ENCODE data around the gene DOCK11.

Gene DOCK11

DNA sequence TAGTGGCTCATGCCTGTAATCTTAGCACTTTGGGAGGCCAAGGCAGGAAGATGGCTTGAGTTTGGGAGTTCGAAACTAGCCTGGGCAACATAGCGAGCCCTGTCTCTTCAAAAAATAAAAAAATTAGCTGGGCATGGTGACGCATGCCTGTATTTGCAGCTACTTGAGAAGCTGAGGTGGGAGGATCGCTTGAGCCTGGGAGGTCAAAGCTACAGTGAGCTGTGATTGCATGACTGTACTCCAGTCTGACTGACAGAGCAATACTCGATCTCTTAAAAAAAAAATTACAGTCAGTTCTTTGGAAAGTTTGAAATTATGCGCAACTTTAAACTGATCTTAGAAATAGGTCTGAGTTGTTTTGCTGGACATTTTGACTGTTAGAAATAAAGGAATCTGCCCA, 55.8 kb downstream of the DOCK11 start:
- 80% methylated on average over 2 of the region's 6 CpGs; no CpG with 5 or more reads in 1 of the 2 experiments for WGBS, 2 experiments (ENCODE audit: insufficient coverage in 2 of 2)
- no peaks in the 10 kb centered on the region for H3K36me3 ChIP-seq (ENCODE audit: control insufficient read depth, insufficient read depth, low read length)
- H3K27ac ChIP-seq (ENCODE audit: low read depth, low read length, severe bottlenecking) = no peak overlapping the region
- H3K4me3 ChIP-seq (ENCODE audit: extremely low read depth, insufficient read depth, low read length, poor library complexity, severe bottlenecking) = no peak overlapping the region
- H3K4me1 ChIP-seq (ENCODE audit: control insufficient read depth, insufficient read depth, low read length, poor library complexity, severe bottlenecking) = peaks cover 2% of the 10 kb centered on the region
- no peaks in the 10 kb centered on the region for H3K9me3 ChIP-seq (ENCODE audit: control insufficient read depth, low read length)

DNA sequence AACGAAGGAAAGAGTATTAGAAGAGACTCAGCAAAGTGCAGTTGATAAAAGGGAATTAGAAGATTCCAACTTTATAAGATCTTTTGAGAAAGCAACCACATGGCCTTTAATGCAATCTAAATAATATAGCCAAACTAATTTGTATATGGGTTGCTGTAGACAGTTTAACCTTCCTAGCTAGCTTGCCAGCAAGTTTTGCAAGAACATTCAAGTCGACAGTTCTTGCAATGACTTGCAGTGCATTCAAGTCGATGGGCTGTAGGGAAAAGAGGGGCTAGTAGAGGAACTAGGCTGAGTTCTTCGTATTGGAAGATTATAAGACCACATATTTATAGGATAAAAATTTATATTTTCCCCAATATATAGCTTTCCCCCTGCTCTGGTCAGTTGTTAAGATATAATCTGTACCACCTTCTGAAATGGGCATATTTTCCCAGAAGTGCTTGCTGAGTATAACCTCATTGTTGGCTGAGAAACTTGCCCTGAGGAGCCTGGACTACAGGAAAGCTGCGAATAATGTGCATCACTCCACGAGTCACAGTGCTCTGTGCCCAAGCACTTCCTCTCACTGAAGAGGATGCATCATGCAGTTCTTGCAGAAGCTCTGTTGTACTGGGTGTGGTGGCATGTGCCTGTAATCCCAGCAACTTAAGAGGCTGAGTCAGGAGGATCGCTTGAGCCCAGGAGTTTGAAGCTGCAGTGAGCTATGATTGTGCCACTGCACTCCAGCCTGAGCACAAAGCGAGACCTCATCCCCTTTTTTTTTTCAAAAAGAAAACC, 56.7 kb downstream of the DOCK11 start:
- H3K36me3 ChIP-seq (ENCODE audit: control insufficient read depth, insufficient read depth, low read length) = no peaks in the 10 kb centered on the region
- WGBS, 2 experiments (ENCODE audit: insufficient coverage in 2 of 2) = 93% methylated on average over 3 of the region's 8 CpGs; no CpG with 5 or more reads in 1 of the 2 experiments
- no peak overlapping the region for H3K4me3 ChIP-seq (ENCODE audit: extremely low read depth, insufficient read depth, low read length, poor library complexity, severe bottlenecking)
- peaks cover 2% of the 10 kb centered on the region for H3K4me1 ChIP-seq (ENCODE audit: control insufficient read depth, insufficient read depth, low read length, poor library complexity, severe bottlenecking)
- H3K9me3 ChIP-seq (ENCODE audit: control insufficient read depth, low read length) = no peaks in the 10 kb centered on the region
- no peak overlapping the region for H3K27ac ChIP-seq (ENCODE audit: low read depth, low read length, severe bottlenecking)

DNA sequence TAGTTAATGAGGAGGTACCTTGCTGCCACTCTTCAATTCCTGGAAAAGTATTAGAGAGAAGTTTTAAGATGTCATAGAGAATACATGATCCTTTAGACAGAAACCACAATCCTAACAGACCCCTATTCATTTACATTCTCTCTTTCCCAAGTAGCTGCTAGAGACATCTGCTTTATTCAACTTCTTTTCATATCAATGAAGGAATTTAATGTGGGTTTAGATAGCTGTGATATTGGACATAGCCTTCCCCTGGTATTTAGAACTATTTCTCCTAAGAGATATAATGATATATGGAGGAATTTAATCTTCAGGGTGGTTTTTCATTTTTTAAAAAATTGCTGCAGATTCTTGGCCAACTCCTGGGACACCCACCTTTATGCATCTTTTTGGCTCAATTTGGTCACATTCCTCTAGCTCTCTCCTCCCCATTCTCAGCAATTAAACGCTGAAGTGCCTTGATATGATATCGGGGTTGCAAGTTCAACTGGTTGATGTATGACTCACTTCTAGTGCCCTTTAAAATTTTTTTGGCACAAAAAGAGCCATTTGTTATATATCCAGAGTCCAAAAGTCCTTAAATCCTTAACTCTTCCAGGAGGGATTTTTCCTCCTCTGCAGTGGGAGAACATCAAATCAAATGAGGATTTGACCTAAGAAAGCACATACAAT, 57.6 kb downstream of the DOCK11 start:
- H3K36me3 ChIP-seq (ENCODE audit: control insufficient read depth, insufficient read depth, low read length) = no peaks in the 10 kb centered on the region
- H3K9me3 ChIP-seq (ENCODE audit: control insufficient read depth, low read length) = no peaks in the 10 kb centered on the region

DNA sequence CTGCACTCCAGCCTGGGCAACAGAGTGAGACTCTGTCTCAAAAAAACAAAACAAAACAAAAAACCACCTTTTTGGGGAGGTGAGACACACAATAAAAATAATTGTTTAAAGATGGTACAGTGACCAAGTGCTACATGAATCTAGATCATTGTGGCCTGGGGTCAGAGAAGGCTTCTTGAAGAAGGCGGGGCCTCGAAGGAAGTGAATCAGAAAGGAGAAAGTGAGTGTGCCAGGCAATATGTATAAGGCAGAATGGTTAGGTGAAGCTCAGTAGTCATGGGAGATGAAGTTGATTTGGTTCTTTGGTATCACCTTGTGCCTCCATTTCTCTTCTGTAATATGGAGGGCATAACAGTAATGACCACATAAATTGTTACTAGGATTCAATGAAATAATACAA, 58.9 kb downstream of the DOCK11 start:
- H3K9me3 ChIP-seq (ENCODE audit: control insufficient read depth, low read length) = no peaks in the 10 kb centered on the region
- H3K27ac ChIP-seq (ENCODE audit: low read depth, low read length, severe bottlenecking) = no peak overlapping the region
- WGBS, 2 experiments (ENCODE audit: insufficient coverage in 2 of 2) = 92% methylated on average over 2 of the region's 2 CpGs; no CpG with 5 or more reads in 1 of the 2 experiments
- no peak overlapping the region for H3K4me3 ChIP-seq (ENCODE audit: extremely low read depth, insufficient read depth, low read length, poor library complexity, severe bottlenecking)
- no peaks in the 10 kb centered on the region for H3K36me3 ChIP-seq (ENCODE audit: control insufficient read depth, insufficient read depth, low read length)
- H3K4me1 ChIP-seq (ENCODE audit: control insufficient read depth, insufficient read depth, low read length, poor library complexity, severe bottlenecking) = peaks cover 2% of the 10 kb centered on the region

More for the DNA sequence above, 57.6 kb downstream of the DOCK11 start:
- Histone ChIP-seq H3K4me3 (ENCODE audit: extremely low read depth, insufficient read depth, low read length, poor library complexity, severe bottlenecking) (no peak overlapping the region), H3K4me1 (ENCODE audit: control insufficient read depth, insufficient read depth, low read length, poor library complexity, severe bottlenecking) (peaks cover 2% of the 10 kb centered on the region), H3K27ac (ENCODE audit: low read depth, low read length, severe bottlenecking) (no peak overlapping the region)
- whole genome bisulfite sequencing, 2 experiments (ENCODE audit: insufficient coverage in 2 of 2) = 100% methylated on average over 1 of the region's 2 CpGs; no CpG with 5 or more reads in 1 of the 2 experiments

DNA sequence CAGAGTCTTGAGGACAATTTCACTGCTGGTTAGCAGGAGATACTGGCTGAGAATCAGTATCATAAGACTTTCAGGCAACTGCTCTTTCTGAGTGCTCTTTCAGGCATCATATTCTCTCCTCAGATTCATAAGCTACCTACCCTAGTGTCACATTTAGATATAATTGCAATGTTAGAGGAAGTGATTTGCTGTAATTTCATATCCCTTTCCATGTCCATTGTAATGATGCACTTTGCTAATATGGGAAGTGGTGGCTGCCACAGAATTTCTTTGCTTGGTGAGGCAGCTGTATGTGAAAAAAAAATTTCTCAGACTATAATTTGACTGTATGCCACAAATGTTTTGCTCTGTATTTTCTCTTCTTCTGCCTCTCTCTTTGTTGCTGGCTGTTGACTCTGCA, 63.3 kb downstream of the DOCK11 start:
- Histone ChIP-seq H3K9me3 (ENCODE audit: control insufficient read depth, low read length) (no peaks in the 10 kb centered on the region), H3K4me1 (ENCODE audit: control insufficient read depth, insufficient read depth, low read length, poor library complexity, severe bottlenecking) (no peaks in the 10 kb centered on the region), H3K4me3 (ENCODE audit: extremely low read depth, insufficient read depth, low read length, poor library complexity, severe bottlenecking) (no peak overlapping the region), H3K36me3 (ENCODE audit: control insufficient read depth, insufficient read depth, low read length) (no peaks in the 10 kb centered on the region), H3K27ac (ENCODE audit: low read depth, low read length, severe bottlenecking) (no peak overlapping the region)

DNA sequence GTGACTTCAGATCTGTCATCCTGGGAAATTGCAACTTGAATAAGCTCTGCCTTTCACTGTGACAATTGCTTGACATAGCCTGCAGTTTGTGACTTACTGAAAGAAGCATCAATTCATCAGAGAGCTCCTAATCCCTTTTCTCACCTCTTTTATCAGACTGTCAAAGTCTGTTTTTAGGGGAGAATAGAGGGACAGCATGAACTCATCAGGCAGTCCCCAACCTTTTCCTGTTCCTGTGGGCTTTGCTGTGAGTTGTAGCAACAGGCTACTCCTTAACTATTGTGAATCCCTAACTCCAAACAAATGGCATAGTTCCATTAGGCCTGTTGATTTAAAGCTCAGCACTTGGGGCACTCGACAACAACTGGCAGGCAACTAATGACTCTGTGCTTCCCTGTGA, 64.9 kb downstream of the DOCK11 start:
- H3K4me3 ChIP-seq (ENCODE audit: extremely low read depth, insufficient read depth, low read length, poor library complexity, severe bottlenecking) = no peak overlapping the region
- H3K36me3 ChIP-seq (ENCODE audit: control insufficient read depth, insufficient read depth, low read length) = no peaks in the 10 kb centered on the region
- H3K9me3 ChIP-seq (ENCODE audit: control insufficient read depth, low read length) = no peaks in the 10 kb centered on the region
- H3K27ac ChIP-seq (ENCODE audit: low read depth, low read length, severe bottlenecking) = no peak overlapping the region
- no peaks in the 10 kb centered on the region for H3K4me1 ChIP-seq (ENCODE audit: control insufficient read depth, insufficient read depth, low read length, poor library complexity, severe bottlenecking)
- 0 to 17% methylated on average over 1 of the region's 1 CpG for WGBS, 2 experiments (ENCODE audit: insufficient coverage in 2 of 2)

DNA sequence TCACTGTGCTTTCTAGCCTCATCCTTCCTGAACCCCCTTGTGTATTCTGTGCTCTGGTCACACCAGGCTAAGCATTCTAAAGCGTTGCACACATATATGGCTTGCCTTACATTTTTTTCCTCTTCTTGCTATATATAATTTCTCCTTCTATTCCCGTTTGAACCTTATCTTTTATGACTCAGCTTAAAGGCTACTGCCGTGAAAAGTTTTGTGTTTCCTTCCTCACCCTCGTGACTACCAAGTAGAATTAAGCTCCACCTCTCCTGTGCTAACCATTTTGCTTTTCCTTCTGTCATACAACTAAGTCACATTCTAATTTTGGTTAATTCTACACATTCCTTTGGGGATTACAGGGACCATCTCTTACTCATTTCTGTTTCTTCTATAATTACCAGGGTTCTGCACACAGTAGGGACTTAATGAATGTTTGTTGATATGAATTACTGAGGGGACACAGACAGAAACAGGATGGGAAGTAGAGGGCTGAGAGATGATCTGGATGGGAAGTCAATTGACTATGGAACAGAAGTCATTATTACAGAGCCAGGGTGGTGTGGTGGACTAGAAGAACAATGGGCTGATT, 67.1 kb downstream of the DOCK11 start:
- 73 to 86% methylated on average over 3 to 4 of the region's 4 CpGs for WGBS, 2 experiments (ENCODE audit: insufficient coverage in 2 of 2)
- Histone ChIP-seq H3K4me1 (ENCODE audit: control insufficient read depth, insufficient read depth, low read length, poor library complexity, severe bottlenecking) (no peaks in the 10 kb centered on the region), H3K4me3 (ENCODE audit: extremely low read depth, insufficient read depth, low read length, poor library complexity, severe bottlenecking) (no peak overlapping the region), H3K36me3 (ENCODE audit: control insufficient read depth, insufficient read depth, low read length) (no peaks in the 10 kb centered on the region), H3K9me3 (ENCODE audit: control insufficient read depth, low read length) (no peaks in the 10 kb centered on the region), H3K27ac (ENCODE audit: low read depth, low read length, severe bottlenecking) (no peak overlapping the region)

DNA sequence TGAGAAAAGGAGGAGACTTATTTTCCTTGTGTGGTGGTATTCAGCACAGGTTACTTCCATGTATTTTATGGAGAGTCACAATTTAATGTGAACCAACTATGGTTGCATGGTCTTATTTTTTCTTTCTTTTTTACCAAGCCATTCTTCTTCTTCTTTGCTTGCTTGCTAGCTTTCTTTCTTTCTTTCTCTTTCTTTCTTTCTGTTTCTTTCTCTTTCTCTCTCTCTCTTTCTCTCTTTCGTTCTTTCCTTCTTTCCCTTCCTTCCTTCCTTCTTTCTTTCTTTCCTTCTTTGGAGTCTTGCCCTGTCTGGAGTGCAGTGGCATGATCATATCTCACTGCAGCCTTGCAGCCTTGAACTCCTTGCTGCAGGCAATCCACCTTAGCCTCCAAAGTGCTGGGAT, 68.9 kb downstream of the DOCK11 start:
- H3K9me3 ChIP-seq (ENCODE audit: control insufficient read depth, low read length) = no peaks in the 10 kb centered on the region
- H3K36me3 ChIP-seq (ENCODE audit: control insufficient read depth, insufficient read depth, low read length) = no peaks in the 10 kb centered on the region
- 100% methylated on average over 1 of the region's 1 CpG; no CpG with 5 or more reads in 1 of the 2 experiments for WGBS, 2 experiments (ENCODE audit: insufficient coverage in 2 of 2)
- H3K4me1 ChIP-seq (ENCODE audit: control insufficient read depth, insufficient read depth, low read length, poor library complexity, severe bottlenecking) = no peaks in the 10 kb centered on the region
- H3K4me3 ChIP-seq (ENCODE audit: extremely low read depth, insufficient read depth, low read length, poor library complexity, severe bottlenecking) = no peak overlapping the region
- H3K27ac ChIP-seq (ENCODE audit: low read depth, low read length, severe bottlenecking) = no peak overlapping the region

DNA sequence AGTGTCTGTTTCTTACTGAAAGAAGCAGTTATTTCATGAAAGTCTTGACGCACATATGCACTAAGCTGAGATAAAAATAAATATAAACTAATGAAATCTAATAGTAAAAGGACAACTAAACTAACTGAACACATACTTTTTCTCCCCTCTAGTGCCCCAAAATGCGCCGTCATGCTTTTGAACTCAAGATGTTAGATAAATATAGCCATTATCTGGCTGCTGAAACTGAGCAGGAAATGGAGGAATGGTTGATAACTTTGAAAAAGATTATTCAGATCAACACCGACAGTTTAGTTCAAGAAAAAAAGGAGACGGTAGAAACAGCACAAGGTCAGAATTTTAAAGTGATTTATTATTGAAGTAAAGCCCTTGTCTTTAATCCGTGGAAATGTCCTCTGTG, 70.2 kb downstream of the DOCK11 start:
- Histone ChIP-seq H3K27ac (ENCODE audit: low read depth, low read length, severe bottlenecking) (no peak overlapping the region), H3K4me3 (ENCODE audit: extremely low read depth, insufficient read depth, low read length, poor library complexity, severe bottlenecking) (no peak overlapping the region), H3K4me1 (ENCODE audit: control insufficient read depth, insufficient read depth, low read length, poor library complexity, severe bottlenecking) (no peaks in the 10 kb centered on the region), H3K9me3 (ENCODE audit: control insufficient read depth, low read length) (no peaks in the 10 kb centered on the region), H3K36me3 (ENCODE audit: control insufficient read depth, insufficient read depth, low read length) (no peaks in the 10 kb centered on the region)
- WGBS, 2 experiments (ENCODE audit: insufficient coverage in 2 of 2) = 72 to 86% methylated on average over 1 to 2 of the region's 6 CpGs

DNA sequence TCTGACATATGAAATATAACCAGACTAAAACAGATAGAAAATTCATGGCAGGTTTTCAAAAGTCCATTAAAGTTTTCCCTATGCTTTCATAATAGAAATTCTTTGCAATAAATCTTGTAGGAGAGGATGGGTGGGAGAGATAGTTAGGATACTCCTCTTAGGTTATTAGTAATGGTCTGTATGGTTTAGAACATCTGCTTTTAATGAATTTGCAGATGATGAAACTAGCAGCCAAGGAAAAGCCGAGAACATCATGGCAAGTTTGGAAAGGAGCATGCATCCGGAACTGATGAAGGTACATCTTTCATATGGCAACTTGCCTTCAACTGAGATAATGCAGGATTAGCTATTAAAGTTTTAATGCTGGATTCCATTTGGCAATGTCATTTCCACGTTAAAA, 70.7 kb downstream of the DOCK11 start:
- Histone ChIP-seq H3K27ac (ENCODE audit: low read depth, low read length, severe bottlenecking) (no peak overlapping the region), H3K36me3 (ENCODE audit: control insufficient read depth, insufficient read depth, low read length) (no peaks in the 10 kb centered on the region), H3K4me3 (ENCODE audit: extremely low read depth, insufficient read depth, low read length, poor library complexity, severe bottlenecking) (no peak overlapping the region), H3K4me1 (ENCODE audit: control insufficient read depth, insufficient read depth, low read length, poor library complexity, severe bottlenecking) (no peaks in the 10 kb centered on the region), H3K9me3 (ENCODE audit: control insufficient read depth, low read length) (no peaks in the 10 kb centered on the region)
- WGBS, 2 experiments (ENCODE audit: insufficient coverage in 2 of 2) = 100% methylated on average over 2 of the region's 3 CpGs; no CpG with 5 or more reads in 1 of the 2 experiments

DNA sequence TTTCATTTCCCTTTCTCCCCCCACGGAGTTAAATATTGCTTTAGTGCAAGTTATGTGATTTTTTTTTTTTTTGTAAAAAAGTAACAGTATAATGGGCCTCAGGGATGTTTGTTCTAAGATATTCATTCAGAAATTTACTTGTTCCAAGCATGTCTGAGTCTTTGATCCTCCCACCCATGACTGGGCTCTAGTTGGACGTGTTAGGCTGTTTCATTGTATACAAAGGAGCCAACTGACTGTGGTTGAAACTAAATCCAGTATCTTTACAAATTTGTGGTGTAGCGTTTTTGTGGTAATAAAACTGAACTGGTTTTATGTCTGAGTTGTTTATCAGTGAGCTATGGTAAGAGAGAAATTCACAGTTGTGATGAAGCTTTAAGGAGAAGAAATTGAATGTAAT, 74.1 kb downstream of the DOCK11 start:
- Histone ChIP-seq H3K4me1 (ENCODE audit: control insufficient read depth, insufficient read depth, low read length, poor library complexity, severe bottlenecking) (no peaks in the 10 kb centered on the region), H3K27ac (ENCODE audit: low read depth, low read length, severe bottlenecking) (no peak overlapping the region), H3K36me3 (ENCODE audit: control insufficient read depth, insufficient read depth, low read length) (no peaks in the 10 kb centered on the region), H3K4me3 (ENCODE audit: extremely low read depth, insufficient read depth, low read length, poor library complexity, severe bottlenecking) (no peak overlapping the region), H3K9me3 (ENCODE audit: control insufficient read depth, low read length) (no peaks in the 10 kb centered on the region)
- 100% methylated on average over 2 of the region's 3 CpGs; no CpG with 5 or more reads in 1 of the 2 experiments for WGBS, 2 experiments (ENCODE audit: insufficient coverage in 2 of 2)

Data from mesodermal cell (in vitro differentiated cells).